GM12801 (cell line): ENCODE results near the gene CDH4.

Experiments
- CTCF ChIP-seq: IDR thresholded peaks from one replicate; pipeline ENCODE4 v1.5.1; 2011; ENCODE audit warnings: control low read depth; ENCODE audit not compliant: insufficient read length; ENCODE audit errors: extremely low read depth

Gene CDH4

GRCh38 chr20:61923371-61924166 lies 671.5 kb downstream of the CDH4 start:
- TF ChIP-seq CTCF = no peak

- no peak for TF ChIP-seq CTCF
These were observed 672.3 kb downstream of the CDH4 start for GRCh38 chr20:61924211-61924857.

GRCh38 chr20:61924858-61925554 lies 672.9 kb downstream of the CDH4 start:
- no peak for TF ChIP-seq CTCF

- TF ChIP-seq CTCF = no peak
These were observed 673.6 kb downstream of the CDH4 start for GRCh38 chr20:61925555-61926252.

- no peak for TF ChIP-seq CTCF
These were observed 674.2 kb downstream of the CDH4 start for GRCh38 chr20:61926253-61926613.

GRCh38 chr20:61926796-61927192 lies 674.7 kb downstream of the CDH4 start:
- TF ChIP-seq CTCF = no peak
